H1 (cell line): ENCODE data around the gene TACC2. TPM values are rescaled to one million over a fixed set of nuclear protein-coding genes. Genes with fewer than 3 reads are reported as not detected.

ENCODE experiments used
- CTCF ChIA-PET: fragments of 300-600 bp; sonication (Branson Sonifier 250); formaldehyde crosslinking; loops from one replicate; lab custom pipeline; 2021; ENCODE audit not compliant: partially characterized antibody; lab: Charles Lee
- POLR2A ChIA-PET: fragments of 300-600 bp; sonication (Branson Sonifier 250); formaldehyde crosslinking; loops from one replicate; lab custom pipeline; 2021; ENCODE audit warnings: inconsistent platforms; ENCODE audit not compliant: partially characterized antibody; lab: Charles Lee
- DNase-seq, 2 experiments: peaks; one replicate each; pipeline versions ENCODE4 v3.0.0 to v3.0.0-alpha.2; 2010 to 2022; ENCODE audit warnings: low spot score in 2 of 2, low read depth in 1 of 2, mixed read lengths in 1 of 2
- FAIRE-seq: peaks from 2 replicates; lab custom pipeline; 2011; peaks lifted over from hg19 to GRCh38; lab: Jason Lieb, UNC
- H2AFZ ChIP-seq: 2 replicates; pipeline ENCODE4 v1.8.1; 2012; ENCODE audit warnings: low read length, inconsistent platforms
- H2AK5ac ChIP-seq: 2 replicates; pipeline ENCODE4 v1.6.1; 2013; ENCODE audit warnings: low read depth, low read length
- H2BK120ac ChIP-seq: replicated peaks from 2 replicates; pipeline ENCODE3; 2013; ENCODE audit warnings: low read depth, low read length, inconsistent platforms
- H2BK12ac ChIP-seq: 2 replicates; pipeline ENCODE4 v1.6.1; 2013; ENCODE audit warnings: low read depth, low read length
- H2BK15ac ChIP-seq: 2 replicates; pipeline ENCODE4 v1.6.1; 2013; ENCODE audit warnings: low read length
- H2BK20ac ChIP-seq: 2 replicates; pipeline ENCODE4 v1.6.1; 2013; ENCODE audit warnings: low read length
- H2BK5ac ChIP-seq: 2 replicates; pipeline ENCODE4 v1.6.1; 2013; ENCODE audit warnings: low read depth, low read length
- H3K14ac ChIP-seq: 2 replicates; pipeline ENCODE4 v1.6.1; 2013; ENCODE audit warnings: inconsistent platforms; ENCODE audit not compliant: insufficient read length
- H3K18ac ChIP-seq: 2 replicates; pipeline ENCODE4 v1.6.1; 2013; ENCODE audit warnings: low read length; ENCODE audit errors: extremely low read depth
- H3K23ac ChIP-seq: 2 replicates; pipeline ENCODE4 v1.6.1; 2013; ENCODE audit warnings: inconsistent platforms; ENCODE audit not compliant: insufficient read length
- H3K23me2 ChIP-seq: 2 replicates; pipeline ENCODE4 v1.6.1; 2013; ENCODE audit warnings: low read depth, low read length
- H3K27ac ChIP-seq: 2 replicates; pipeline ENCODE4 v1.6.1; 2011; ENCODE audit warnings: low read depth, low read length, inconsistent platforms
- H3K27me3 ChIP-seq, 4 experiments: replicated peaks in 1 of 4; 1 replicate in 1 of 4; 2 replicates in 3 of 4; pipeline versions ENCODE4 v1.6.1 to v1.8.1; 2011 to 2013; ENCODE audit warnings: low read length in 3 of 4, mild to moderate bottlenecking in 3 of 4, inconsistent platforms in 2 of 4, mixed read lengths in 2 of 4, moderate library complexity in 1 of 4; ENCODE audit not compliant: control insufficient read depth in 3 of 4, insufficient read depth in 3 of 4; ENCODE audit errors: extremely low read depth in 1 of 4
- H3K36me3 ChIP-seq, 4 experiments: 2 replicates each; pipeline versions ENCODE4 v1.6.1 to v1.8.1; 2011 to 2013; ENCODE audit warnings: mild to moderate bottlenecking in 4 of 4, low read length in 3 of 4, moderate library complexity in 2 of 4, control low read depth in 1 of 4, inconsistent platforms in 1 of 4; ENCODE audit not compliant: insufficient read depth in 4 of 4, control insufficient read depth in 2 of 4
- H3K4ac ChIP-seq: replicated peaks from 2 replicates; pipeline ENCODE3; 2013; ENCODE audit warnings: low read length, low read depth, mixed read lengths, inconsistent platforms; ENCODE audit not compliant: insufficient read length
- H3K4me1 ChIP-seq, 4 experiments: replicated peaks in 1 of 4; 1 replicate in 1 of 4; 2 replicates in 3 of 4; pipeline versions ENCODE4 v1.6.1 to v1.8.1; 2011 to 2013; ENCODE audit warnings: low read length in 3 of 4, inconsistent platforms in 2 of 4, mixed read lengths in 1 of 4; ENCODE audit not compliant: insufficient read depth in 4 of 4, control insufficient read depth in 3 of 4
- H3K4me2 ChIP-seq, 2 experiments: 2 replicates each; pipeline versions ENCODE4 v1.6.1 to v1.8.1; 2011 to 2013; ENCODE audit warnings: low read depth in 2 of 2, low read length in 2 of 2, control low read depth in 1 of 2, inconsistent platforms in 1 of 2, mild to moderate bottlenecking in 1 of 2; ENCODE audit not compliant: insufficient read depth in 1 of 2
- H3K4me3 ChIP-seq, 4 experiments: fragments of 200-600, 300-600 bp in 1 of 4; sonication (generic), shearing (Covaris generic), sonication (Bioruptor Twin) in 1 of 4; 2 replicates each; pipeline versions ENCODE4 v1.5.1 to v1.8.1; 2011 to 2016; ENCODE audit warnings: low read length in 4 of 4, low read depth in 3 of 4, control low read depth in 2 of 4, inconsistent platforms in 2 of 4, mild to moderate bottlenecking in 2 of 4, mixed read lengths in 1 of 4, moderate library complexity in 1 of 4; ENCODE audit not compliant: insufficient read depth in 2 of 4; ENCODE audit errors: extremely low read depth in 1 of 4
- H3K56ac ChIP-seq: replicated peaks from 2 replicates; pipeline ENCODE3; 2013; ENCODE audit warnings: low read depth, mild to moderate bottlenecking, mixed read lengths, low read length, inconsistent platforms; ENCODE audit not compliant: insufficient read length
- H3K79me1 ChIP-seq: 2 replicates; pipeline ENCODE4 v1.6.1; 2013; ENCODE audit warnings: low read depth, low read length, control low read depth
- H3K79me2 ChIP-seq, 2 experiments: 2 replicates each; pipeline versions ENCODE4 v1.6.1 to v1.8.1; 2012 to 2013; ENCODE audit warnings: low read length in 2 of 2, mild to moderate bottlenecking in 2 of 2, inconsistent platforms in 1 of 2; ENCODE audit not compliant: insufficient read depth in 2 of 2, control insufficient read depth in 1 of 2
- H3K9ac ChIP-seq, 4 experiments: replicated peaks in 1 of 4; 1 replicate in 1 of 4; 2 replicates in 3 of 4; pipeline versions ENCODE4 v1.6.1 to v1.8.1; 2011 to 2013; ENCODE audit warnings: low read depth in 3 of 4, low read length in 3 of 4, control low read depth in 2 of 4, mild to moderate bottlenecking in 2 of 4, moderate library complexity in 2 of 4, inconsistent platforms in 1 of 4; ENCODE audit errors: extremely low read depth in 1 of 4
- H3K9me3 ChIP-seq, 2 experiments: 2 replicates each; pipeline versions ENCODE4 v1.6.1 to v1.8.1; 2012 to 2013; ENCODE audit warnings: mild to moderate bottlenecking in 2 of 2, moderate library complexity in 2 of 2, control low read depth in 1 of 2, inconsistent platforms in 1 of 2, low read depth in 1 of 2, low read length in 1 of 2, mixed read lengths in 1 of 2; ENCODE audit not compliant: insufficient read depth in 2 of 2
- H4K20me1 ChIP-seq, 2 experiments: replicated peaks in 1 of 2; 2 replicates each; pipeline versions ENCODE3 to v1.8.1; 2011 to 2013; ENCODE audit warnings: inconsistent platforms in 2 of 2, low read length in 2 of 2, mild to moderate bottlenecking in 1 of 2; ENCODE audit not compliant: insufficient read depth in 2 of 2, control insufficient read depth in 1 of 2
- H4K5ac ChIP-seq: 2 replicates; pipeline ENCODE4 v1.6.1; 2013; ENCODE audit warnings: low read length, low read depth, mixed read lengths, inconsistent platforms; ENCODE audit not compliant: insufficient read length
- H4K8ac ChIP-seq: 2 replicates; pipeline ENCODE4 v1.8.0; 2013; ENCODE audit warnings: mild to moderate bottlenecking, moderate library complexity, low read length, inconsistent platforms; ENCODE audit not compliant: insufficient read depth; ENCODE audit errors: extremely low read depth
- H4K91ac ChIP-seq: replicated peaks from 2 replicates; pipeline ENCODE3; 2013; ENCODE audit warnings: low read length, mixed read lengths, inconsistent platforms; ENCODE audit not compliant: insufficient read length
- RAD21 ChIP-seq, 2 experiments: IDR thresholded peaks in 1 of 2; conservative IDR thresholded peaks in 1 of 2; 2 replicates each; pipeline ENCODE4 v1.6.1; 2011; ENCODE audit warnings: low read depth in 2 of 2, low read length in 2 of 2, improper control_type of control experiment in 1 of 2, inconsistent platforms in 1 of 2, mild to moderate bottlenecking in 1 of 2, moderate library complexity in 1 of 2
- TEAD4 ChIP-seq: IDR thresholded peaks from 2 replicates; pipeline ENCODE4 v1.6.1; 2012; ENCODE audit warnings: low read depth, low read length, inconsistent platforms, mixed read lengths
- WGBS, 2 experiments: shearing (Covaris generic) in 1 of 2; methylation state at CpG; one replicate each; pipeline versions ENCODE4 v1.1.6 to v1.1.7; 2013 to 2015; ENCODE audit warnings: low lambda C conversion rate in 2 of 2, mixed read lengths in 2 of 2, inconsistent platforms in 1 of 2, low coverage in 1 of 2, missing lambda C conversion rate in 1 of 2; ENCODE audit not compliant: insufficient replicate concordance in 2 of 2, insufficient coverage in 1 of 2, insufficient read length in 1 of 2; ENCODE audit errors: extremely low coverage in 1 of 2, missing lambda C conversion rate in 1 of 2; 5-methylcytosine and 5-hydroxymethylcytosine counted together
- polyA plus RNA-seq, 7 experiments: library from polyadenylated mRNA; depleted of rRNA in 3 of 7; stranded (reverse) in 5 of 7; unstranded in 2 of 7; fragments of >200 nt in 5 of 7; fragments of 200-250 nt in 2 of 7; gene quantifications; 1 replicate in 5 of 7; 2 replicates in 1 of 7; 4 replicates in 1 of 7; pipeline versions ENCODE4 v1.2.1 to v1.2.3, GENCODE V29; 2011 to 2013; ENCODE audit warnings: missing spikeins in 2 of 7, mixed read lengths in 2 of 7
- total RNA-seq: library from RNA; stranded (reverse); fragmentation: NEBNext Ultra II Directional; extraction: Animal tissue kit (Norgen Biotek cat#: 25700); gene quantifications from 2 replicates; pipeline ENCODE4 v1.2.1, GENCODE V29; 2021
- TF ChIP-seq, protein P1 (sequence below), 3 experiments: IDR thresholded peaks; 1 replicate in 2 of 3; 2 replicates in 1 of 3; pipeline versions ENCODE4 v1.5.1 to v1.6.1; 2011; ENCODE audit warnings: low read length in 3 of 3, mild to moderate bottlenecking in 3 of 3, inconsistent platforms in 2 of 3, low read depth in 1 of 3, moderate library complexity in 1 of 3; ENCODE audit not compliant: insufficient read depth in 1 of 3; ENCODE audit errors: control extremely low read depth in 1 of 3

Gene TACC2
- total and polyA plus RNA-seq, 2 of the 8 experiments (the other 6 are each of a cell fraction or from before 2014, with no cell fraction given): 21.2 to 46.6 TPM

DNA sequence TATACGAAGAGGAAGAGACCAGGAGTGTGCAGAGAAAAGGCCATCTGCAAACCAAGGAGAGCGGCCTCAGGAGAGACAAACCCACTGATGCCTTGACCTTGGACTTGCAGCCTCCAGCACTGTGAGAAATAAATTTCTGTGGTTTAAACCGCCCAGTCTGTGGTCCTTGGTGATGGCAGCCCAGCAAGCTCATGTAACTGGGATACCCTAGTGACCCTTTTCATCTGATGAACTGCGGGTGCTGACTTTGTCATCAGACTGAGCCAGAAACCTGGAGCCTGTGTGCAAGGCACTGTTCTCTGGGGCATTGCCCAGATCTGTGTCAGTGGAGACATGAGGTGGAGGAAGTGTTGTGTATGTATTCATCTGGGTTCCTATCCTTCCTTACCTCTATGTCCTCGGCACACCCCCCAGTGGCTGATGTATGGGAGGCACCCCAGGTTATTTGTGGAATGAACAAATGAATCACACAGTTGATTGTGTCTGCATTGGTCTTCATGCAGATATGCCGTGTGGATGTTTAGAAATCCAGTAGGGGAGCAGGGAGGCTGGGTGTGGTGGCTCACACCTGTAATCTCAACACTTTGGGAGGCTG lies 217.6 kb downstream of the TACC2 start:
- H3K23me2 ChIP-seq: no peaks in the 10 kb centered on the region; the same call in 1 of the 2 replicates
- H3K4me1 ChIP-seq: no peaks in the 10 kb centered on the region; a peak in 2 of 7 replicates
- no peak overlapping the region for H4K91ac ChIP-seq
- 84% methylated on average over 6 of the region's 6 CpGs; no CpG with 5 or more reads in 1 of the 2 experiments for WGBS, 2 experiments
- no peak overlapping the region for H3K4me2 ChIP-seq
- H2BK5ac ChIP-seq: no peak overlapping the region; the same call in 1 of the 2 replicates
- FAIRE-seq: no peak
- CTCF ChIA-PET: interaction anchor here (0.8 to 1.8 kb wide), 6 partner anchors 14 to 64 kb away, joined by 3 to 6 read pairs (median 4); no protein-coding TSS in a partner anchor
- H2AFZ ChIP-seq: no peak overlapping the region
- H3K27ac ChIP-seq: no peak overlapping the region
- no peak overlapping the region for H2BK15ac ChIP-seq
- no peak overlapping the region for H3K4ac ChIP-seq
- H2AK5ac ChIP-seq: no peak overlapping the region
- no peak overlapping the region for H3K56ac ChIP-seq
- H3K79me1 ChIP-seq: peaks cover 14% of the 10 kb centered on the region
- no peaks in the 10 kb centered on the region; a peak in 1 of 4 replicates for H3K9me3 ChIP-seq
- H3K36me3 ChIP-seq: peaks cover 4 to 15% (median 11%) of the 10 kb centered on the region in 4 experiments; a peak in 7 of 8 replicates
- peak in 1 of 2 experiments; percentile 37; a peak in 2 of 4 replicates for TF ChIP-seq RAD21 (IDR thresholded peaks at IDR 0.05 in 1 of 2, conservative IDR thresholded peaks at IDR 0.05 in 1 of 2; ENCODE audit: low read depth in 2 of 2, low read length in 2 of 2)
- TF ChIP-seq TEAD4: no peak
- TF ChIP-seq, protein P1, sequence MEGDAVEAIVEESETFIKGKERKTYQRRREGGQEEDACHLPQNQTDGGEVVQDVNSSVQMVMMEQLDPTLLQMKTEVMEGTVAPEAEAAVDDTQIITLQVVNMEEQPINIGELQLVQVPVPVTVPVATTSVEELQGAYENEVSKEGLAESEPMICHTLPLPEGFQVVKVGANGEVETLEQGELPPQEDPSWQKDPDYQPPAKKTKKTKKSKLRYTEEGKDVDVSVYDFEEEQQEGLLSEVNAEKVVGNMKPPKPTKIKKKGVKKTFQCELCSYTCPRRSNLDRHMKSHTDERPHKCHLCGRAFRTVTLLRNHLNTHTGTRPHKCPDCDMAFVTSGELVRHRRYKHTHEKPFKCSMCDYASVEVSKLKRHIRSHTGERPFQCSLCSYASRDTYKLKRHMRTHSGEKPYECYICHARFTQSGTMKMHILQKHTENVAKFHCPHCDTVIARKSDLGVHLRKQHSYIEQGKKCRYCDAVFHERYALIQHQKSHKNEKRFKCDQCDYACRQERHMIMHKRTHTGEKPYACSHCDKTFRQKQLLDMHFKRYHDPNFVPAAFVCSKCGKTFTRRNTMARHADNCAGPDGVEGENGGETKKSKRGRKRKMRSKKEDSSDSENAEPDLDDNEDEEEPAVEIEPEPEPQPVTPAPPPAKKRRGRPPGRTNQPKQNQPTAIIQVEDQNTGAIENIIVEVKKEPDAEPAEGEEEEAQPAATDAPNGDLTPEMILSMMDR (IDR thresholded peaks at IDR 0.05; ENCODE audit: control extremely low read depth in 1 of 3, insufficient read depth in 1 of 3, low read depth in 1 of 3, low read length in 3 of 3): peak in 1 of 3 experiments; percentile 10; a peak in 1 of 4 replicates
- H3K18ac ChIP-seq: no peak overlapping the region
- no peak for DNase-seq
- POLR2A ChIA-PET: no interaction called here
- H4K5ac ChIP-seq: no peak overlapping the region
- H2BK20ac ChIP-seq: no peak overlapping the region
- no peaks in the 10 kb centered on the region for H3K27me3 ChIP-seq
- no peak overlapping the region for H3K14ac ChIP-seq
- no peak overlapping the region for H2BK12ac ChIP-seq
- H3K23ac ChIP-seq: no peak overlapping the region
- H3K79me2 ChIP-seq: peaks cover 0 to 41% of the 10 kb centered on the region in 2 experiments; a peak in 2 of 4 replicates
- H3K4me3 ChIP-seq: no peak overlapping the region
- no peak overlapping the region for H4K8ac ChIP-seq
- H3K9ac ChIP-seq: no peak overlapping the region
- no peak overlapping the region for H2BK120ac ChIP-seq
- H4K20me1 ChIP-seq: peaks cover 3 to 12% of the 10 kb centered on the region in 2 experiments
